Endothelial cell of umbilical vein (primary cell): ENCODE results near the gene VPS29. TPM values are rescaled to one million over a fixed set of nuclear protein-coding genes. Genes with fewer than 3 reads are reported as not detected.

ENCODE experiments used
- BruUV-seq: library from RNA; stranded (reverse); fragments of 400-500 nt; replicated peaks from 2 replicates; lab custom pipeline; 2021; lab: Mats Ljungman, UMichigan
- CTCF ChIA-PET: fragments of 300-600, 350-600 bp; sonication (Branson Sonifier 250); formaldehyde crosslinking; loops from one replicate; lab custom pipeline; 2021; ENCODE audit warnings: antibody characterized with exemption, inconsistent platforms; lab: Charles Lee
- POLR2A ChIA-PET: fragments of 300-600, 350-600 bp; sonication (Branson Sonifier 250); formaldehyde crosslinking; loops from one replicate; lab custom pipeline; 2021; ENCODE audit warnings: antibody characterized with exemption, inconsistent platforms; lab: Charles Lee
- DNase-seq: peaks from one replicate; pipeline ENCODE4 v3.0.0-alpha.2; 2011; ENCODE audit warnings: low read depth, low spot score
- FAIRE-seq: peaks from 2 replicates; lab custom pipeline; 2011; peaks lifted over from hg19 to GRCh38; lab: Jason Lieb, UNC
- H2AFZ ChIP-seq: 2 replicates; pipeline ENCODE4 v1.6.0; 2012; ENCODE audit warnings: low read depth, low read length, control low read depth, inconsistent platforms
- H3K27ac ChIP-seq: 2 replicates; pipeline ENCODE4 v1.5.1; 2011; ENCODE audit warnings: low read depth, mild to moderate bottlenecking, control low read depth, low read length, moderate library complexity; ENCODE audit not compliant: insufficient read depth
- H3K27me3 ChIP-seq, 2 experiments: 2 replicates each; pipeline versions ENCODE4 v1.6.0 to v1.6.1; 2011; ENCODE audit warnings: low read length in 2 of 2, mixed read lengths in 1 of 2; ENCODE audit not compliant: control insufficient read depth in 2 of 2, insufficient read depth in 2 of 2
- H3K36me3 ChIP-seq, 2 experiments: 2 replicates in 1 of 2; 3 replicates in 1 of 2; pipeline ENCODE4 v1.5.1; 2011; ENCODE audit warnings: low read length in 2 of 2, mild to moderate bottlenecking in 1 of 2, moderate library complexity in 1 of 2; ENCODE audit not compliant: control insufficient read depth in 2 of 2, insufficient read depth in 2 of 2; ENCODE audit errors: extremely low read depth in 1 of 2
- H3K4me1 ChIP-seq: 3 replicates; pipeline ENCODE4 v1.5.1; 2011; ENCODE audit warnings: mild to moderate bottlenecking, low read length; ENCODE audit not compliant: control insufficient read depth, insufficient read depth; ENCODE audit errors: extremely low read depth
- H3K4me2 ChIP-seq: 2 replicates; pipeline ENCODE4 v1.6.1; 2011; ENCODE audit warnings: low read length, control low read depth, mixed read lengths; ENCODE audit not compliant: insufficient read depth
- H3K4me3 ChIP-seq, 3 experiments: fragments of 200-600 bp in 1 of 3; sonication (generic), shearing (Covaris generic) in 1 of 3; replicated peaks in 1 of 3; 2 replicates each; pipeline ENCODE4 v1.5.1; 2011 to 2016; ENCODE audit warnings: control low read depth in 3 of 3, low read length in 3 of 3, mild to moderate bottlenecking in 2 of 3, inconsistent platforms in 1 of 3, low read depth in 1 of 3, moderate library complexity in 1 of 3; ENCODE audit not compliant: insufficient read depth in 1 of 3
- H3K79me2 ChIP-seq: 2 replicates; pipeline ENCODE4 v1.6.0; 2012; ENCODE audit warnings: low read length, inconsistent platforms; ENCODE audit not compliant: control insufficient read depth, insufficient read depth
- H3K9ac ChIP-seq: replicated peaks from 2 replicates; pipeline ENCODE3; 2011; ENCODE audit warnings: low read length, control low read depth; ENCODE audit not compliant: insufficient read depth; ENCODE audit errors: extremely low read depth
- H3K9me1 ChIP-seq: replicated peaks from 3 replicates; pipeline ENCODE4 v1.6.0; 2011; ENCODE audit warnings: mild to moderate bottlenecking, low read length; ENCODE audit not compliant: control insufficient read depth, insufficient read depth; ENCODE audit errors: extremely low read depth
- H3K9me3 ChIP-seq: replicated peaks from 2 replicates; pipeline ENCODE4 v1.5.1; 2012; ENCODE audit warnings: low read length, inconsistent platforms; ENCODE audit not compliant: control insufficient read depth, insufficient read depth
- H4K20me1 ChIP-seq: replicated peaks from 2 replicates; pipeline ENCODE3; 2011; ENCODE audit warnings: mild to moderate bottlenecking, low read length; ENCODE audit not compliant: control insufficient read depth, insufficient read depth; ENCODE audit errors: extremely low read depth
- EZH2 ChIP-seq: IDR thresholded peaks from 2 replicates; pipeline ENCODE4 v1.6.1; 2012; ENCODE audit warnings: borderline replicate concordance, low read depth, mild to moderate bottlenecking, moderate library complexity, low read length, inconsistent platforms; ENCODE audit not compliant: severe bottlenecking
- FOS ChIP-seq: IDR thresholded peaks from 2 replicates; pipeline ENCODE4 v1.6.1; 2011; ENCODE audit warnings: mild to moderate bottlenecking, low read length, moderate library complexity, borderline replicate concordance; ENCODE audit not compliant: insufficient read depth
- GATA2 ChIP-seq: IDR thresholded peaks from 2 replicates; pipeline ENCODE4 v1.7.0; 2011; ENCODE audit warnings: low read depth, mild to moderate bottlenecking, moderate library complexity, mixed read lengths, low read length; ENCODE audit not compliant: insufficient read length, insufficient read depth
- JUN ChIP-seq: IDR thresholded peaks from 2 replicates; pipeline ENCODE4 v1.6.1; 2011; ENCODE audit warnings: borderline replicate concordance, low read depth; ENCODE audit not compliant: insufficient read length, insufficient read depth
- MAX ChIP-seq: IDR thresholded peaks from 2 replicates; pipeline ENCODE4 v1.6.1; 2011; ENCODE audit not compliant: insufficient read depth, insufficient read length
- MYC ChIP-seq: IDR thresholded peaks from one replicate; pipeline ENCODE4 v1.6.1; 2011; ENCODE audit warnings: mild to moderate bottlenecking, low read depth, low read length
- POLR2A ChIP-seq: IDR thresholded peaks from 2 replicates; pipeline ENCODE4 v1.6.1; 2012; ENCODE audit warnings: low read depth, mild to moderate bottlenecking, control low read depth, low read length
- POLR2AphosphoS5 ChIP-seq: IDR thresholded peaks from 2 replicates; pipeline ENCODE4 v1.6.1; 2012; ENCODE audit warnings: low read depth, mild to moderate bottlenecking, control low read depth, low read length, moderate library complexity; ENCODE audit not compliant: insufficient read depth
- dilution Hi-C: fragments of 300-500 bp; cut with MboI; formaldehyde crosslinking; loops from one replicate; pipeline ENCODE4 v1.15.0; 2019; ENCODE audit warnings: low sequenced_read_pairs; ENCODE audit not compliant: extremely low pct_ligation_motif_present
- intact Hi-C: fragments of 100-400 bp; cut with micrococcal nuclease; formaldehyde crosslinking; loops from one replicate; pipeline ENCODE4 v1.10.0; 2022
- polyA plus RNA-seq, 4 experiments: library from polyadenylated mRNA; depleted of rRNA in 3 of 4; stranded (reverse) in 3 of 4; unstranded in 1 of 4; fragments of >200 nt; gene quantifications; 2 replicates each; pipeline versions ENCODE4 v1.2.1 to v1.2.3, GENCODE V29; 2011 to 2012; ENCODE audit warnings: missing spikeins in 1 of 4
- total RNA-seq: library from RNA; stranded (reverse); gene quantifications from 2 replicates; pipeline ENCODE4 v1.2.3, GENCODE V29; 2021
- TF ChIP-seq, protein P1 (sequence below), 2 donors: IDR thresholded peaks; 1 replicate in 1 of 2; 2 replicates in 1 of 2; pipeline ENCODE4 v1.5.1; 2011; ENCODE audit warnings: low read length in 2 of 2, mild to moderate bottlenecking in 2 of 2, moderate library complexity in 2 of 2, control low read depth in 1 of 2, inconsistent platforms in 1 of 2, low read depth in 1 of 2; ENCODE audit not compliant: insufficient read depth in 1 of 2; ENCODE audit errors: extremely low read depth in 1 of 2

The VPS29 gene
- total and polyA plus RNA-seq, 2 donors (not counting 3 experiments of a cell fraction or from before 2014, with no cell fraction given) = 138 to 155 TPM

DNA sequence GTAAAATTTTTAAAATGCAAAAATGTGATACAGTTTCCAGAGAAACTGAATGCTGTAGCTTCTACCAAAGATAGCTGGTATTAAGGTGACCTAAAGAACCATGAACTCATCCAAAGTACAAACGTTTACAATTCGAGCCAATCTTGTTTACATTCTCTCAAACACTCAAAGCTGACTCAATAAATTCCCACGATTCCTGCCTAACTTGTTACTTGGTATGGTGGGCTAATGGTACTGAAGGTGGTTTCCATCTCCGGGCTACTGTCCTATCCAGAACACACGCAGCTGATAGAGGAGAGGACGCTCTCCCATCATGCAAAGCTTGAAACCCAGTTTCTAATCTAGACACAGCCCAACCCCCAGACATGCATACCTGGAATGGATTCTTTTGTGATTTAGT, 31.7 kb upstream of the VPS29 start:
- no peaks in the 10 kb centered on the region for H3K4me1 ChIP-seq
- H3K4me3 ChIP-seq = no peak overlapping the region
- no peak for TF ChIP-seq FOS
- TF ChIP-seq MYC = no peak
- no peak for TF ChIP-seq POLR2AphosphoS5
- no peak for TF ChIP-seq POLR2A
- TF ChIP-seq MAX = no peak
- TF ChIP-seq JUN = no peak
- TF ChIP-seq GATA2 = no peak
- TF ChIP-seq, protein P1, sequence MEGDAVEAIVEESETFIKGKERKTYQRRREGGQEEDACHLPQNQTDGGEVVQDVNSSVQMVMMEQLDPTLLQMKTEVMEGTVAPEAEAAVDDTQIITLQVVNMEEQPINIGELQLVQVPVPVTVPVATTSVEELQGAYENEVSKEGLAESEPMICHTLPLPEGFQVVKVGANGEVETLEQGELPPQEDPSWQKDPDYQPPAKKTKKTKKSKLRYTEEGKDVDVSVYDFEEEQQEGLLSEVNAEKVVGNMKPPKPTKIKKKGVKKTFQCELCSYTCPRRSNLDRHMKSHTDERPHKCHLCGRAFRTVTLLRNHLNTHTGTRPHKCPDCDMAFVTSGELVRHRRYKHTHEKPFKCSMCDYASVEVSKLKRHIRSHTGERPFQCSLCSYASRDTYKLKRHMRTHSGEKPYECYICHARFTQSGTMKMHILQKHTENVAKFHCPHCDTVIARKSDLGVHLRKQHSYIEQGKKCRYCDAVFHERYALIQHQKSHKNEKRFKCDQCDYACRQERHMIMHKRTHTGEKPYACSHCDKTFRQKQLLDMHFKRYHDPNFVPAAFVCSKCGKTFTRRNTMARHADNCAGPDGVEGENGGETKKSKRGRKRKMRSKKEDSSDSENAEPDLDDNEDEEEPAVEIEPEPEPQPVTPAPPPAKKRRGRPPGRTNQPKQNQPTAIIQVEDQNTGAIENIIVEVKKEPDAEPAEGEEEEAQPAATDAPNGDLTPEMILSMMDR (IDR thresholded peaks at IDR 0.05; ENCODE audit: extremely low read depth in 1 of 2, insufficient read depth in 1 of 2, low read depth in 1 of 2, low read length in 2 of 2) = no peak
- TF ChIP-seq EZH2 = no peak
- BruUV-seq = no TSS peak
- H2AFZ ChIP-seq = no peak overlapping the region
- H3K27ac ChIP-seq = no peak overlapping the region
- FAIRE-seq (no peak), DNase-seq (no peak)
- H4K20me1 ChIP-seq = no peaks in the 10 kb centered on the region
- H3K9ac ChIP-seq = no peak overlapping the region
- ChIA-PET CTCF (interaction anchor here (1.0 to 1.5 kb wide), 3 partner anchors 10 to 67 kb away, joined by 4 to 7 read pairs (median 5); no protein-coding TSS in a partner anchor), POLR2A (no interaction called here)
- dilution Hi-C loops (no loop called here), intact Hi-C loops (no loop called here)
- H3K9me3 ChIP-seq = no peaks in the 10 kb centered on the region
- H3K9me1 ChIP-seq = no peaks in the 10 kb centered on the region
- H3K4me2 ChIP-seq = no peak overlapping the region
- peaks cover 7% of the 10 kb centered on the region for H3K79me2 ChIP-seq
- no peaks in the 10 kb centered on the region for H3K27me3 ChIP-seq
- peaks cover 7 to 8% of the 10 kb centered on the region in 2 experiments for H3K36me3 ChIP-seq
